ENCODE results near the gene SLC34A3.
A peak's percentile ranks its signal among the peaks of the same experiment; 100 is the strongest.
"Not testable (repeated sequence)": the region's sequence is repeated elsewhere in the genome, so short reads cannot be mapped to it uniquely, and the experiment has no call there.

Gene SLC34A3

DNA sequence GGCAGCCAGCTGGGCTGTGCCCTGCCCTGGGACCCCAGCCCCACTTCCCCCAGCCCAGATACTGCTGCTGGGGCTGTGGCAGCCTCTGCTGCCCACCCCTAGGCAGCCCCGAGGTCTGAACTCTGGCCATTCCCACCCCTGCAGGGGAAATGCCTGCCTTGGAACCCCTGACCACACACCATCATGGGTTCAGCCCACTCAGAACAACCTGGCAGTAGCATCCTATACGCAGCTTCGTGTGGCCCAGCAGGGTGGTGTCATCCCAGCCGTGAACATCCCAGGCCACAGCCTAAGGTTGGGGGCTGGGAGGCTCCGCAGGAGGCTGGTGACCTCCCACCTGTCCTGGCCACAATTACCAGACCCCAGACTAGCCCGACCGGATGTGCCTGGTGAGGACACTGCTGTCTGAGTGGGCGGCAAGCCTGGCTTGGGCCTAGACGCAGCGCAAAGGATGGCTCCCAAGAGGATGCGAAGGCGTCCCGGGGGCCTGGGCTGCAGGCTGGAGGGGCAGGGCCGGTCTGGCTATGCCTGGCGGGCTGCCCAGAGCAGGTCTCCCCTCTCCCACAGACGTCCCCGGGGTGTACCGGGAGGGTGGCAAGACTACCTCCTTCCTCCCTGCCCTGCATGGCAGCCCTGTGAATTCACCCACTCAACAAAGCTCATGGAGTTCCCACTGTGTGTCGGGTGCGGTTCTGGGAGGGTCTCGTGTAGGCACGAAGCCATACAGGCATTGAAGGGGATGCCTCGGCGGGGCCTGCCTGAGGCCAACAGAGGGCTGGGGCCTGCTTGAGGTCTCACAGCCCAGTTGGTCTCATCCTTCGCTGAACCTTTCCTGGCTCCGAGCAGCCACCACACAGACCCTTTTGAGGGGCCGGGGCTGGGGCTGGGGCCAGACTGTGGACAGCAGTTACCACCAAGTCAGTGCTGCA is 1.5 kb upstream of the SLC34A3 start:
- DNase-seq, result no peak

DNA sequence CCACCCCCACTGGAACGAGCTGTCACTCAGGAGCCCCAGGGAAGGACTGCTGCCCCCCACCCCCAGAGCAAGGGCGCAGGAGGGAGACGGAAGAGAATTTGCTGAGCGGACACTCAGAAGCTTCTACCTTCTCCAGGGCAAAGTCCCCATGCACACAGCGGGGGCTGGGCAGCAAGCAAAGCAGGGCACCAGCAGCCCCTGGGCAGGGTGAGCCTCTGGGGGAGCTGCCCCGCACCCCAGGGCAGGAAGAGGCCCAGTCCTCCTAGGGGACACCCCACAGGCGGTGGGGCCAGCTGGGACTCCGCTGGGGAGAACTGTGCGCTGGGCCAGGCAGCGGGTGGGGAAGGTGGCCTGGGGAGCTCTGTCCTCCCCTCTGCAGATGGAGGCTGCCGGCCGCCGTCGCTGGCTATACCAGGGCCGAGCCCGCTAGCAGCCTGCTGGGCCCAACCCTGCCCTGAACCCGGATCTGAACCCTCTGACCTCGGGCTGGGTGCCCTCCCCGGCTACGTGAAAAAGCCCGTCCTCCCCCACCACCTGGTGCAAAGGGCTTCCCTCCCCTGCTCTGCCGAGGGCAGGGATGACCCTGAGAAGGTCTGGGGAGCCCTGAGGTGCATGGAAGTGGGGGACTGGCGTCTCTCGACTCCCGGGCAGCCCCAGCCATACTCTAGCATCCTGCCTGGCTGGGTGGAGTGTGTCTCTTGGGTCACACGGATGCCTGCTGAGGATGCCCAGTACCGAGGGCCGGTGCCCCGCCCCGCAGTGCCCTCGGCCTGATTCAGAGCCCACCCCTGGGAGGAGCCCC is 597 bp upstream of the SLC34A3 start:
- no peak for DNase-seq

DNA sequence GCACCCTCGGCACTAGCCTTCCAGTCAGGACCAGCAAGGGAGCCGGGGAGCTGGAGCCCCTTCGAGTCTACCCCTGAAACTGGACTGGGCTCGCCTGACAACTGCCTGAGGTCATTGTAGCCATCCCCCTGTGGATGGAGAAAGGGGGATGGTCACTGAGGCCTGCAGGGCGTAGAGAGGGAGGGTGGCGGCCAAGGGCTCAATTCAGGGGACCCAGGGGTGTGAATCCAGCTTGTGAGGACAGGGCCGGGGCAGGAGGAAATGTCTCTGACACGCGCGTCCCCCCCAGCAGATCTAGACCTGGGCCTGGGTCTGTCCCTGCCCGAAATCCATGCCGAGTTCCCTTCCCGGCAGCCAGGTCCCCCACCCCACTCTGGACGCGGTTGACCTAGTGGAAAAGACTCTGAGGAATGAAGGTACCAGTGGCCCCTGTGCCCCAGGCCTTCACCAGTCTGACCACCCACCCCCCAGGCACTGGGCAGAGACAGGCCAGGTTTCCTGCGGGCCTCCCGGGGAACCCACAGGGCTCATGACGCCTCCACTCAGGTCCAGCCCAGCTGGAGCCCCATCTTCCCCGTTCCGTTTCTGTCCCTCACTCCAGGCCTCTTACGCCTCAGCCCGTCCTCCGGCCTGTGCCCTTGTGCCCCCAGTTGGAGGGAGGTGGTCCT is 805 bp downstream of the SLC34A3 start:
- no peak for DNase-seq

DNA sequence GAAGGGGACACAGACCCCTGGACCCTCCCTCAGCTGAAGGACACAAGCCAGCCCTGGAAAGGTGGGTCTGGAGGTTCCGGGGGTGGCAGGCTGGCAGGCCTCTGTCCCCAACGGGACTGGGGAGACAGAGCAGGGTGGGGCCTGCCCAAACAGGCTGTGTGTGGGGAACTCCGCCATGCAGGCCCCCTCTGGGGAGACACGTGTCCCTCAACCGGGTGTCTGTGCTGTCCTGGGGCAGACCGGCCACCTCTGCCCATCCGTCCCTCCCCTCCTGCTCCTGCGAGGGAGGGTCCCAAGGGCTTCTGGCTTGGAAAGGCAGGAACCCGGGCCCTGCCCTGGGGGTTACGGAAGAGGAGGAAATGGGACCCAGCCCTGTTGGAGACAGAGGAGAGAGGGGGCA is 1.4 kb downstream of the SLC34A3 start:
- DNase-seq, result no peak

DNA sequence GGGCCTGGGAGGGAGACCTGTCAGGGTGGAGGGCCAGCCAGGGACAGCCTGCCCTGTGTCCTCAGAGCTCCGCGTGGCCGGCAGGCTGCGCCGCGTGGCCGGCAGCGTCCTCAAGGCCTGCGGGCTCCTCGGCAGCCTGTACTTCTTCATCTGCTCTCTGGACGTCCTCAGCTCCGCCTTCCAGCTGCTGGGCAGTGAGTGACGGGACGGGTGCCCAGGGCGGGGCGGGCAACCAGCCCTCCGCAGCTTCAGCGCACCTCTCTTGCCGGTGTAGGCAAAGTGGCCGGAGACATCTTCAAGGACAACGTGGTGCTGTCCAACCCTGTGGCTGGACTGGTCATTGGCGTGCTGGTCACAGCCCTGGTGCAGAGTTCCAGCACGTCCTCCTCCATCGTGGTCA is 1.8 kb downstream of the SLC34A3 start:
- no peak for DNase-seq

DNA sequence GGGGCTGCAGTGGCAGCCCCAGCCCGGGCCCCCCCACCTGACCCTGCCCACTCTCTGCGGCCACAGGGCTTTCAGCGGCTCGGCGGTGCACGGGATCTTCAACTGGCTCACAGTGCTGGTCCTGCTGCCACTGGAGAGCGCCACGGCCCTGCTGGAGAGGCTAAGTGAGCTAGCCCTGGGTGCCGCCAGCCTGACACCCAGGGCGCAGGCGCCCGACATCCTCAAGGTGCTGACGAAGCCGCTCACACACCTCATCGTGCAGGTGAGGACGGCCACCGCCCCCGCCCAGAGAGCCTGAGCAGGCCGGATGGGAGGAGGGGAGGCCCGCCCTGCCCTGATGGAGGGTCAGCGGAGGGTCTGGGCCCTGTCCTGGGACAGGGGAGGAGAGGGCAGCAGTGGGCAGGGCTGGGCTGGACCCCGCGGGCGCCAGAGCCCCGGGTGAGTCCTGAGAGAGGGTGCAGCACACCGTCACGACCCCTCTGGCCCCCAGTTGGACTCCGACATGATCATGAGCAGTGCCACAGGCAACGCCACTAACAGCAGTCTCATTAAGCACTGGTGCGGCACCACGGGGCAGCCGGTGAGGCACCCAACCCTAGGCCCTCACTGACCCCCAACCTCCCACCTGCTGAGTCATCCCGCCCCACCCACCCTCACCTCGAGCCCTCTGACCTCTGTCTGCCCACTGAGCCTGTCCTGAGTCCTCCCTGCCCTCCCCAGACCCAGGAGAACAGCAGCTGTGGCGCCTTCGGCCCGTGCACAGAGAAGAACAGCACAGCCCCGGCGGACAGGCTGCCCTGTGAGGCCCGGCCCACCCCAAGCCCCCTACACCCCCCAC is 2.7 kb downstream of the SLC34A3 start:
- no peak for DNase-seq

DNA sequence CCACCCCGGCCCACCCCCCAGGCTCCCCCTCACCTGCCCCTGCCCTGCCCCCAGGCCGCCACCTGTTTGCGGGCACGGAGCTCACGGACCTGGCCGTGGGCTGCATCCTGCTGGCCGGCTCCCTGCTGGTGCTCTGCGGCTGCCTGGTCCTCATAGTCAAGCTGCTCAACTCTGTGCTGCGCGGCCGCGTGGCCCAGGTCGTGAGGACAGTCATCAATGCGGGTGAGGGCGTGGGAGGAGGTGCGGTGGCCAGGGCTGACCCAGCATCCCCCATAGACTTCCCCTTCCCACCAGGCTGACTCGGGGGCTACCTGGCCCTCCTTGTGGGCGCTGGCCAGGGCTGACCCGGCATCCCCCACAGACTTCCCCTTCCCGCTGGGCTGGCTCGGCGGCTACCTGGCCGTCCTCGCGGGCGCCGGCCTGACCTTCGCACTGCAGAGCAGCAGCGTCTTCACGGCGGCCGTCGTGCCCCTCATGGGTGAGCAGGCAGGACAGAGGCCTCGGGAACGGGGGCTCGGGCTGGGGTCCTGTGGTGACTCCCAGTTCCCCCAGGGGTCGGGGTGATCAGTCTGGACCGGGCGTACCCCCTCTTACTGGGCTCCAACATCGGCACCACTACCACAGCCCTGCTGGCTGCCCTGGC is 3.5 kb downstream of the SLC34A3 start:
- DNase-seq, result no peak

DNA sequence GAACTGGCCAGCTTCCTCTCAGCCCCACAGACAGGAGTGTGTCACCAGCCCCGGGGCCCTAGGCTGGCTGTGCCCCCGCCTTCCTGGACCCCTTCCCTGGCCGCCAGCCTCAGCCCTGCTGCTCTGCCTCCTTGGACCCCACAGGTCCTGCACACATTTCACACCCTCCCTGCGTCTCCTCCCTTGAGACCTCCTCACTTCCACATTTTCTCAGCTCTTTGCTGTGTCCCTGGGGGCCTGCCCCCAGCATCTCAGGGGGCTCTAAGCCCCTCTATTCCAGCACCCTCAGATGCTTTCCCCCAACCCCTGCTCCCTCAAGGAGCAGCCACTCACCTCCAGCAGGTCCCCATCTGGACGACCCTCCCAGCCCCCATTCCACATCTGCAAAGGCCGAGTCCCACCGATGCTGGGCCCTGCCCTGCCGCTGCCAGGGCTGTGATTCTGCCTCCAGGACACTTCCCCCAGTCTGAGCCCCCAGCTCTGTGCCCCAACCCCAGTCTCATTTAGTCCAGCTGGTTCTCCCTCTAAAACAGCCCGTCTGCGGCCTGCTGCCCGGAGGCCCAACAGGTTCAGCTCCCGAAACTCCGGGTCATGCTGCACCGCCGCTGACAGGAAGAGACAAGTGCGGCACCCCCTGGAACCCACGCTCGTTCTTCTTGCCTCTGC is 4.2 kb downstream of the SLC34A3 start:
- no peak for DNase-seq

DNA sequence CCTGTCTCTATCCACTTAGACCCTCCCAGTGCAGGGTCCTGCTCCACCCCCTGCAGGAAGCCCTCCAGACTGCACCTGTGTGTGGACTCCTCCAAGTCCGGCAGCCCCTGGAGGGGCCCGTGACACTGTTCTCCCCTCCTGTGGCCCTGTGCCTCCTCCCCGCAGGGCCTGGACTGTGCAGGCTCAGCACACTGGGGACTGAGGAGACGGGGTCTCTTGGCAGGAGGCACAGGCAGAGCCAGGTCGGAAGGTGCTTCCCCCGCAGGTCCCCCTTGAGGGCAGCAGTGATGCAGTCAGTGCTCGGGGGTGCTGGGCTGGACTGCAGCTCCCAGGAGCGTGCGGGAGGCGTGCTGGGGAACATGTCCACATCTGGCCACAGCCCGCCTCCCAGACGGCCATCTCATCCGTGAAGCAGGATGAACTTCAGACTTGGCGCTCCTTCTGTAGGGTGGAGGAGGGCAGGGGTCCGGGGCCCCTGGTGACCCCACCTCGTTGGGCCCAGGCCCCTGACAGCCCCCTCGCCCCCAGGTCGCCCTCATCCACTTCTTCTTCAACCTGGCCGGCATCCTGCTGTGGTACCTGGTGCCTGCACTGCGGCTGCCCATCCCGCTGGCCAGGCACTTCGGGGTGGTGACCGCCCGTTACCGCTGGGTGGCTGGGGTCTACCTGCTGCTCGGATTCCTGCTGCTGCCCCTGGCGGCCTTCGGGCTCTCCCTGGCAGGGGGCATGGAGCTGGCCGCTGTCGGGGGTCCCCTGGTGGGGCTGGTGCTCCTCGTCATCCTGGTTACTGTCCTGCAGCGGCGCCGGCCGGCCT is 4.9 kb downstream of the SLC34A3 start:
- DNase-seq, result no peak

DNA sequence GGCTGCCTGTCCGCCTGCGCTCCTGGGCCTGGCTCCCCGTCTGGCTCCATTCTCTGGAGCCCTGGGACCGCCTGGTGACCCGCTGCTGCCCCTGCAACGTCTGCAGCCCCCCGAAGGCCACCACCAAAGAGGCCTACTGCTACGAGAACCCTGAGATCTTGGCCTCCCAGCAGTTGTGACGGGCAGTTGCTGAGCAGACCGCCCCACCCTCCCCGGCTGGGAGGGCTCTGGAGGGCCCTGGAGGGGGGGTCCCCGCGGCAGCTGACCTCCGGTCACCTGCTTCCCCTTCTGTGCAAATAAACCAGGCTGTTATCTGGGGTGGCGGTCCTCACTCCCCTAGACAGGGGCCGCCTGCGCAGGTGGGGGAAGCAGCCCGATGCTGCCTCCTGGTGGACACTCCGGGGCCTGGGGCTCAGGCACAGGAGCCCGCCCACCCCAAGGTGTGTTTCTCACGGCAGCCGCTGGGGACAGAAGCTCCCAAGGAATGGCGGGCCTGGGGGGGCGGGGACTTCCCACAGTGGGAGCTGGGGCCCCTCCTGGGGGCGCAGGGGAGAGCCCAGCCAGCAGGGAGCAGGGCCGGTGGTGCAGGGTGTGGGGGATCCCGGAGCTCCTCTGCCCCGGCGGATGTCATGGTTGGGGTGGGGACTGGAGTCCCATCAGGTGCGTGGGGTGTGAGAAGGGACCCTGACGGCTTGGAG is 5.7 kb downstream of the SLC34A3 start:
- DNase-seq, result peak in 56 of 58 donors; percentile 7 to 88 (median 67)

DNA sequence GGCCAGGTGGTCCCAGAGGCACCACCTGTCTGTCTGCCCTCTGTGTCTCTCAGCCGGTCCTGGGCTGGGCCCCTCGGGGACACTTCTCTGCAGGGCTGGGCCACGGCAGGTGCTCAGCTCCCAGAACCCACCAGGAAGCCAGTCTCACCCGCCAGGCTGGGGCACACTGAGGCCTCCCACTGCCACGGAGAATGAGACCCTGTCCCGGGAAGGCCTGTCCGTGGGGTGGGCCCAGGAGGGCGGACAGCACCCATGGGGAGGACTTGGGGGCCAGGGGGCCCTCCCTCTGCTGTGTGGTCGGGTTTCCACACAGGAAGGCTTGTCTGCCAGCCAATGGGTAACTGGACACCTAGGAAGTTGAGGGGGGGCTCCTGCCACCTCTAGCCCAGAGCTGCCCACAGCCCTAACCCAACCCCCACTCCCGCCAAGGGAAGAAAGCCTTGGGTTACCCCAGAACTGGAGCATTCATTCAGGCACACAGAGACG is 6.3 kb downstream of the SLC34A3 start:
- DNase-seq, result peak in 1 of 58 donors; percentile 41

DNA sequence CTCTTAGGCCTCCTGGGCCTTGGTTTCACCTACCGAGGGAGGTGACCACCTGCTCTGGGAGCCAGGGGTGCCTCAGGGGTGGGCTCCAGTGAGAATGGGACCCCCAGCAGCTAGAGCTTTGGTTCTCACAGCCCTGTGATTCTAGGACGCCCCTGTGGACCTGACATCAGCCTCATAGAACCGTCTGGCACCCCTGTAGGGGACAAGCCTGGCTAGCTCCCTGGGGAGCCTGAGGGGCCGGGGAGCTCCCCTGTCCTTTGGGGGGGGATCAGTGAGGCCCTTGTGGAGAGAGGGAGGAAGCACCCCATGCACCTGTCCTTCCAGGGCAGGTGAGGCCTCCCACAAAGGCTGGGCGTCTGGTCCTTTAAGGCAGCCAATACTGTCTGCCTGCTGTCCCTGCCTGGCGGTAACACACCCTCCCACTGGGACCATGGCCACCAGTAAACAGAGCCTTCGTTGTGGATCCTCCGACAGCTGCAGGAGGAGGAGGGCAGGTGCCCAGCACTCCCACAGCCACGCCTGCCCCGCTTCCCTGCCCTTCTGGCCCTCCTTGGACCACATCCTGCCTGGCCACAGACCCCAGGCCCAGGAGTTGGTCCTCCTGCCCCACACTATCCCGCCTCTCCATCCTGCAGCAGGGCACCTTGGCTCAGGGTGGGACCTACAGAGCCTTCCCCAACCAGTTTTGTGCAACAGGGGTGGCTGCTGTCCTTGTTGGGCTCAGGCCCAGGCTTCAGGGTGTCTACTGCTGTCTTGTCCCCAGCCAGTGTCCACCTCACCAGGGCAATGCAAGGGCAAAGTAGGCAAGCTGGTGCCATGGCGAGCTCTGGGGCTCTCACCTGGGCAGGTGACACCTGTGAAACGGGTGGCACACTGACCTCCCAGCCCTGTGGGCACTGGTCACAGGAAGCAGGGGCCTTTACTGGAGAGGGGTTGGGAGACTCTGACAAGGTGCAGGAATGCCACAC is 7.3 kb downstream of the SLC34A3 start:
- DNase-seq, result peak in 45 of 58 donors; percentile 23 to 90 (median 59)

DNA sequence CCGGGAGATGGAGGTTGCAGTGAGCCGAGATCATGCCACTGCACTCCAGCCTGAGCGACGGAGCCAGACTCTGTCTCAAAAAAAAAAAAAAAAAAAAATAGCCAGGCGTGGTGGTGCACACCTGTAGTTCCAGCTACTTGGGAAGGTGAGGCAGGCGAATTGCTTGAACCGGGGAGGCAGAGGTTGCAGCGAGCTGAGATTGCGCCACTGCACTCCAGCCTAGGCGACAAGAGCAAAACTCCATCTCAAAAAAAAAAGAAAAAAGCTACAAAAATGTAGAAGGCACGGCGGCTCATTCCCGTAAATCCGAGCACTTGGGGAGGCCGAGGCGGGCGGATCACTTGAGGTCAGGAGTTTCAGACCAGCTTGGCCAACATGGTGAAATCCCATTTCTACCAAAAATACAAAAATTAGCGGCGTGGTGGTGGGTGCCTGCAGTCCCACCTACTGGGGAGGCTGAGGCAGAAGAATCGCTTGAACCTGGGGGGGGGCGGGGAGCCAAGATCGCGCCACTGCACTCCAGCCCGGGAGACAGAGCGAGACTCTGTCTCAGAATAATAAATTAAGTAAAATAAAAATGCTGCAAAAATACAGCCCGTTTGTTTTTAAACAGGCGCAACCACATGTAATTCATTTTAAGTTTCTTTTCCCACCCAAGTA is 9.0 kb downstream of the SLC34A3 start:
- DNase-seq, result not testable (repeated sequence)

DNA sequence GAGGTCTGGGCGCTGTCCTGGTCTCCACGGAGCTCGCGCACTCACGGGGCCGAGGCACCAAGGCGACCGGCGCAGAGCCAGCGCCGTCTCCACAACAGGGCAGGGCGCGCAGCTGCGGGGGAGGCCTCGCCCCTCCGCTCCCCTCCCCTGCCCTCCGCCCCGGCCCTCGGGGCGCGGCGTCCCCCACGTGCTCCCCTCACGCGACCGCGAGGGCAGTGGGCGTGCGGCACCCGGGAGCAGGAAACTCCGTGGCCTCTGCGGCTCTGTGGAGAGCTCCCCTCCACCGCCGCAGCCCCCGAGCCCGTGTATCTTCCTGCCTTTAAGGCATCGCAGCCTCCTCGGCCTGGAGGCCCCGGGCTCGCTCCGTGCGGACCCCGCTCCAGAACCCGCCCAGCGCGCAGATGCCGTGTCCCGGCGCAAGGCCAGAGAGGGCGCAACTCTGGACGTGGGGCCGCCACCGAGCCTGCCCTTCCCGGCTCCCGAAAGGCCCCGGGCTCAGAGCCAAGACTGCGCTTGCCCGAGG is 9.7 kb downstream of the SLC34A3 start:
- DNase-seq, result peak in 55 of 58 donors; percentile 13 to 90 (median 76)

DNA sequence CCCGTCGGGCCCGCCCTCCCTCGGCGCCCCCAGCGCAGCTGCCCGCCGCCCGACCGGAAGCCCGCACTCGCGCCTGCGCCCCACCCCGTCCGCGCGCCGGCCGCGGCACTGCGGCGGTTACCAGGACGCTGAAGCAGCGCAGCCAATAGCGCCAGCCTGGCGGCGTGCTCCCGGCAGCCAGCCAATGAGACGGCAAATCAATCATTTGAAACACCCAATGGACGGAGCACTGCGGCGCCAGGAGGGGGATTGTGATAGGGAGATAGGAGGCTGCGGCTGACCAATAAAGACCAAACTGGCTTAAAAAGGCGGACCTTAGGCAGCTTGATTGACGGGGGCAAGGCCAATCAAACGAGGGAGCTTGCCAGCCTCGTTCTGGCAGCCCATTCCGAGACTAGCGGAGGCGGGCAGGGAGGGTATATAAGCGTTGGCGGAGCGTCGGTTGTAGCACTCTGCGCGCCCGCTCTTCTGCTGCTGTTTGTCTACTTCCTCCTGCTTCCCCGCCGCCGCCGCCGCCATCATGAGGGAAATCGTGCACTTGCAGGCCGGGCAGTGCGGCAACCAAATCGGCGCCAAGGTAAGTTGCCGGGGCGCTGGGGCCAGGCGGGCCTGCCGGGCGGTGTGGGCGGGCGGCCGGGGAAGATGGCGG is 10.3 kb downstream of the SLC34A3 start, which contains the start of gene TUBB4B:
TUBB4B (plus strand) TSS at position 447 of the 649 bp plus-strand sequence; CDS start at position 521, 74 bp downstream.
- DNase-seq, result peak; percentile 80 to 100 (median 99)

Measured in anterior cingulate cortex (tissue), 58 donors.